Measurements from ENCODE around the gene HAND2. TPM values are rescaled to one million over a fixed set of nuclear protein-coding genes. Genes with fewer than 3 reads are reported as not detected.

Gene HAND2
- total RNA-seq, 2 experiments from 2014 or later, result not detected

DNA sequence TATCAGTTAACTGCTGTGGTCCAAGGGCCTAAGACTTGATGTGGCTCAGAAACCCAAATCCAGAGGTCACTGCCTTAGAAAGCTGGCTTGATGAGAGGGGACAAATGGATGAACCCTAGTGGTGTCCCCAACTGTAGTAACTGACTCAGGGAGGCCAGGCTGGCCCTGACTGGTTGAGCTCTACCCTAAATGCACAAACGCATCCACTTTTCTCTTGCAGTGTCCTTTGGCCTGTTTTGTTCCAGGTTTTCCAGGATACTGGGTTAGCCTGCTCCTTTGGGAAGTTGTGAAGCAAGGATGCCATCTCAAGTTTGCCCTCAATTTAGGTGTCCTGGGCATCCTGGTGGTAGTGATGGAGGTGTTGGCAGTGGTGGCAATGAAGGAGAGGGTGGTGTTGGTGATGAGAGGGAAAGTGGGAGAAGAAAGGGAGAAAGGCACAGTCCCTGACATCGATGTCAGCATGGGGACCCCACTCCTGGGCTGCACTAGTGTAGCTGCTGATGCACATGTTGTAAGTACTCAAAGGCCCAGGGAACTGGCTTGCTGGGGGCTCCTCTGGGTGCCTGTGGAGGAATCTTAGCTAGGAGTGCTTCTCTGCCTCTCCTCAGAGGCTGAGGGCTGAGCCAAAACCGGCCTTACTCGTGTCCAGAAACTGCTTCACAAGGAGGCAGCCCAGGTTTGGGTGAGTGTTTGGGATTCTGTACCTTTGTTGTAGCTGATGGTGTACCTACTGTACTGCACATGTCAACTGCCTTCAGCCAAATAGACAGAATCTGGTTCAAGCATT, 2.9 kb upstream of the HAND2 start:
- no peaks in the 10 kb centered on the region for H3K9me3 Mint-ChIP-seq
- POLR2A ChIA-PET, result interaction anchor here (0.9 kb wide), 1 partner anchor 9 kb away, joined by 3 read pairs; no protein-coding TSS in a partner anchor
- DNase-seq, result no peak

DNA sequence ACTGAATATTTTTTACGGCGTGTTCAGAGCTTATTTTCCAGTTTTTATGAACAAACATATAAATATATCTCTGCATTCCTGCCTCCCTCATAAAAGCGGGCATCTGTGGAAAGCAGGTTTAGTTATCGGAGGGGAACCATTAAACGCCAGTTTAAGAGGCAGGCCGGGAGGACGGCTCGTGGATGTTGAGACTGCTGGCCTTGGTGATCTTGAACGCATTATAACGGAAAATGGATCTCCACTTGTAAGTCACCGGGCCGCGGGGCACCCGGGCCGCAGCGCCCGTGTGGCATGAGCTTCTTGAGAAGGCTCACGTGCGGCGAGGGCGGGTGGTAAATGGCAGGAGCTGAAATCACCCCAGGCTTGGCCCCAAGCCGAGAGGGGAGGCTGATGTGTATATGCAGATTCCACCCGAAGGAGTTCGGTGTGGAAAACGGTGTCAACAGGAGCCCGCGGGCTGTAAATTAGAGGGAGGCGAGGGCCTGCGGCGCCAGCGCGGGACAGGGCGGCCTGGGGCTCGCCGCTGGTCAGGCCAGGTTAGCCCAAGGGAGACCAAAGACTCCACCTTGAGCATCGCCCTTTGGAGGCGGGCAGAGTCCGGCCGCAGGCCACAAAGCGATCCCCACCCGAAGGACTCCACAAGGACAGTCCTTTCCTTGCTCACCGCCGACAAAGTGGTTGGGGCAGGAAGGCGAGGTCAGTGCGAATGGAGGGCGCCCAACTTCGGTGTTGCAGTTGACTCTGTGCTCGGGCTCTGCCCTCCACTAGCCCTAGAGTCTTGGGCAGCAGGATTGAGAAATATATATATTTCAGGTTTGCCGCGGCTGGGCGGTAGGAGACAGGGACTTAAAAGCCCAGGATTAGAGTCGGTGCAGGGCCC, 1.3 kb upstream of the HAND2 start:
- TF ChIP-seq CTCF (IDR thresholded peaks at IDR 0.05), result no peak
- ATAC-seq (no peak), DNase-seq (no peak)
- ChIA-PET POLR2A (no interaction called here), CTCF (interaction anchor here (2.1 kb wide), 1 partner anchor 25 kb away, joined by 4 read pairs; no protein-coding TSS in a partner anchor)
- no peaks in the 10 kb centered on the region for H3K9me3 Mint-ChIP-seq
- intact Hi-C loops (cut with micrococcal nuclease), result no loop called here
- H3K27ac Mint-ChIP-seq, result no peak overlapping the region
- H3K4me1 Mint-ChIP-seq (ENCODE audit: low read depth), result peaks cover 15% of the 10 kb centered on the region
- peaks cover 81% of the 10 kb centered on the region for H3K27me3 Mint-ChIP-seq
- no peak overlapping the region for H3K4me3 Mint-ChIP-seq
- peaks cover 2% of the 10 kb centered on the region for H3K36me3 Mint-ChIP-seq (ENCODE audit: low read depth)

More for the DNA sequence above, 2.9 kb upstream of the HAND2 start:
- peaks cover 21% of the 10 kb centered on the region for H3K4me1 Mint-ChIP-seq (ENCODE audit: low read depth)
- CTCF ChIA-PET, result interaction anchor here (2.1 kb wide), 1 partner anchor 27 kb away, joined by 4 read pairs; no protein-coding TSS in a partner anchor
- TF ChIP-seq CTCF (IDR thresholded peaks at IDR 0.05), result no peak
- no peak for ATAC-seq
- no peak overlapping the region for H3K4me3 Mint-ChIP-seq
- H3K27ac Mint-ChIP-seq, result no peak overlapping the region
- intact Hi-C loops (cut with micrococcal nuclease), result no loop called here
- H3K36me3 Mint-ChIP-seq (ENCODE audit: low read depth), result peaks cover 2% of the 10 kb centered on the region
- H3K27me3 Mint-ChIP-seq, result peaks cover 83% of the 10 kb centered on the region

DNA sequence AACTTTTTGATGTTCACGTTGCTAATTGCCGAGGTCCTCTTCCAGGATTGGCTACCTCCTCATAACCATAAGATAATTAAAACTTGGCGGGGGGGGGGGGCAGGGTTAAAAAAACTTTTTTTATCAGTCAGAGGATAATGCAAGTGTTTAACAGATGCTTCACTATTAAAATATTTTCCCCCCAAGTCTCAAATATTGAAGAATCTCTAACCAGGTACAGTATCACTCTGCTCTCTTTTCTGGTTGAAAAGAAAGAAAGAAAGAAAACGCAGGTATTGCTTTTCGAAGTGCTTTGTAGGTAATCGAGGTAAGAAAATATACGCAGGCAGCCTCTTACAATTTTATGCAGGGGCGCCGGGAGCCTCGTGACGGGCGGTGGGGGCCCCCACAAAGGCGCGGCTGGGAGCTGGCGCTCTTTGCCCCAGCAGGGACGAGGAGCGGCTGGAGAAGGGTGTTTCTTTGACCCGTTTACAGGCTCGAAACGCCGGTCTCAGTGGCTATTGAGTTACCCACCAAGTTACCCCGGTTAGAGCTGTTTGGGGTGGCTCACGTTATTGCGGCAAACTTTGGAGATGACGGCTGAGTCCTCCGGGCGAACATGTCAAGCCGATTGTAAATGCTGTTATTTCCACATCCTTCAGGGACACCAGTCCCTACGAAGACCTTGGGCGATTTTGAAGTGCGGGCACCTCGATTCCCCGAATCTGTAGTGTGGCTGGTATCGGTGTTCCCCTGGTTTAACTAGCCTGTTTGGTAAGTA, 477 bp upstream of the HAND2 start:
- no peaks in the 10 kb centered on the region for H3K9me3 Mint-ChIP-seq
- peaks cover 15% of the 10 kb centered on the region for H3K4me1 Mint-ChIP-seq (ENCODE audit: low read depth)
- ATAC-seq, result no peak
- no peak for TF ChIP-seq CTCF (IDR thresholded peaks at IDR 0.05)
- intact Hi-C loops (cut with micrococcal nuclease), result no loop called here
- H3K27ac Mint-ChIP-seq, result no peak overlapping the region
- CTCF ChIA-PET, result interaction anchor here (1.6 kb wide), 1 partner anchor 37 kb away, joined by 6 read pairs; no protein-coding TSS in a partner anchor
- H3K4me3 Mint-ChIP-seq, result peak overlapping the region; percentile 58
- POLR2A ChIA-PET, result interaction anchor here (1.2 kb wide), 1 partner anchor 21 kb away, joined by 3 read pairs; no protein-coding TSS in a partner anchor
- peaks cover 4% of the 10 kb centered on the region for H3K36me3 Mint-ChIP-seq (ENCODE audit: low read depth)
- peaks cover 82% of the 10 kb centered on the region for H3K27me3 Mint-ChIP-seq
- no peak for DNase-seq

GRCh38 chr4:173528378-173529321, 1.4 kb downstream of the HAND2 start:
- CTCF ChIA-PET, result interaction anchor here (1.6 to 1.9 kb wide), 2 partner anchors 20 to 35 kb away, joined by 5 to 6 read pairs; no protein-coding TSS in a partner anchor
- DNase-seq (no peak), ATAC-seq (no peak)
- H3K4me3 Mint-ChIP-seq, result peak overlapping the region; percentile 17
- H3K36me3 Mint-ChIP-seq (ENCODE audit: low read depth), result peaks cover 8% of the 10 kb centered on the region
- peaks cover 83% of the 10 kb centered on the region for H3K27me3 Mint-ChIP-seq
- POLR2A ChIA-PET, result interaction anchor here (1.2 to 1.4 kb wide), 2 partner anchors 11 to 19 kb away, joined by 3 read pairs; no protein-coding TSS in a partner anchor
- intact Hi-C loops (cut with micrococcal nuclease), result loop anchor here (5.0 kb wide), 1 partner anchor 689 kb away; no protein-coding TSS in a partner anchor
- TF ChIP-seq CTCF (IDR thresholded peaks at IDR 0.05), result no peak
- no peaks in the 10 kb centered on the region for H3K9me3 Mint-ChIP-seq
- no peak overlapping the region for H3K27ac Mint-ChIP-seq
- peaks cover 15% of the 10 kb centered on the region for H3K4me1 Mint-ChIP-seq (ENCODE audit: low read depth)
